Thyroid gland (tissue), 4 donors: Measurements from ENCODE around the gene RAC2.

Experiments used
- POLR2A ChIP-seq, 2 donors: fragments of 450-650 bp; IDR thresholded peaks; one replicate each; pipeline ENCODE4 v1.6.1; 2017; ENCODE audit warnings: antibody characterized with exemption in 2 of 2, mild to moderate bottlenecking in 2 of 2, moderate library complexity in 1 of 2
- TF ChIP-seq, protein P1 (sequence below), 6 experiments: fragments of 200-600 bp in 3 of 6; fragments of 450-650 bp in 3 of 6; sonication (generic) in 3 of 6; IDR thresholded peaks; one replicate each; pipeline ENCODE4 v1.5.1; 2016 to 2019; ENCODE audit warnings: antibody characterized with exemption in 6 of 6, mild to moderate bottlenecking in 2 of 6, inconsistent platforms in 1 of 6, moderate library complexity in 1 of 6

DNA sequence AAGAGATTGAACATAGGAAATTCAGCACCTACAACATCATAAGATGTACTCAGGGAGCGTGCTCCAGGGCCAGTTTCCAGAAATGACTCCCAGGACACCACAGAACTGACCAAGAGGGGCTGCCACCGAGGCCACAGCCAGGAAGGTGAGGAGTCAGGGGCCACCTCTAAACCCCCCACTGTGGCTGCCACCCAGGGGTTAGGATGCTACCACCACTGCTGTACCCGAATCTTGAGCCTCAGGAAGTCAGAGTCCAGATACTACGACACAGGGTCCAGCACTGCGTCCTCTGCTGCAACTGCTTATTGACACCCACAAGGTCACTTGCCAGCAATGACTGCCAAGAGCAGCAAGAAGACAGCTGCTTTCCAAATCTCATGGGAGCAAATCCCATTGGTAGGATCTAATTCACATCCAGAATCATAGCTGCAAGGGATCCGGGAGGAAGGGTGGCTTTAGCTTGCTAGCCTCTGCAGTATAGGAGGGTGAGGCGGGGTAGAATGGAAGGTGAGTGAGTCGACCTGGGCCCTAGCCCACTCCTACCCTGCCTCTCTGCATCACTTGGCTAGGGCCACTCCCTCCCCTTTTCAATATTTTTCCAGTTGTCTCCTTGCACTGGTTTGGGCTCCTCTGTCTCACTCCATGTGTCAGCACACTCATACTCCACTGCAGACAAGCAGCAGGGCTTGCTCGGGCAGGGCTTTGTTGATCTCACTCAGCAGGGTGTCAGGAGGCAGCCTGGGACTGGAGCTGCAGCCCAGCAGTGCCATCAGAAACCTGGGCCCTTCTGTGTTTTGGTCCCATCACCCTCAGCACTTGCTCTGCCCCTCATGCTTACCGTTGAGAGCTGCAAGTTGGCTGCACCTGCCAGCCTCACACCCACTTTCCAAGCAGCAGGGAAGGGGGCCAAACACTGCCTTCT lies 20.2 kb upstream of the RAC2 start:
- TF ChIP-seq, protein P1, sequence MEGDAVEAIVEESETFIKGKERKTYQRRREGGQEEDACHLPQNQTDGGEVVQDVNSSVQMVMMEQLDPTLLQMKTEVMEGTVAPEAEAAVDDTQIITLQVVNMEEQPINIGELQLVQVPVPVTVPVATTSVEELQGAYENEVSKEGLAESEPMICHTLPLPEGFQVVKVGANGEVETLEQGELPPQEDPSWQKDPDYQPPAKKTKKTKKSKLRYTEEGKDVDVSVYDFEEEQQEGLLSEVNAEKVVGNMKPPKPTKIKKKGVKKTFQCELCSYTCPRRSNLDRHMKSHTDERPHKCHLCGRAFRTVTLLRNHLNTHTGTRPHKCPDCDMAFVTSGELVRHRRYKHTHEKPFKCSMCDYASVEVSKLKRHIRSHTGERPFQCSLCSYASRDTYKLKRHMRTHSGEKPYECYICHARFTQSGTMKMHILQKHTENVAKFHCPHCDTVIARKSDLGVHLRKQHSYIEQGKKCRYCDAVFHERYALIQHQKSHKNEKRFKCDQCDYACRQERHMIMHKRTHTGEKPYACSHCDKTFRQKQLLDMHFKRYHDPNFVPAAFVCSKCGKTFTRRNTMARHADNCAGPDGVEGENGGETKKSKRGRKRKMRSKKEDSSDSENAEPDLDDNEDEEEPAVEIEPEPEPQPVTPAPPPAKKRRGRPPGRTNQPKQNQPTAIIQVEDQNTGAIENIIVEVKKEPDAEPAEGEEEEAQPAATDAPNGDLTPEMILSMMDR (IDR thresholded peaks at IDR 0.05): no peak
- TF ChIP-seq POLR2A (IDR thresholded peaks at IDR 0.05): no peak
